Vagina (tissue), 2 donors: ENCODE measurements around the gene ARMH4.

Experiments used
- CTCF ChIP-seq, 3 experiments: fragments of 450-650 bp in 2 of 3; fragments of 200-600 bp in 1 of 3; sonication (generic) in 1 of 3; IDR thresholded peaks; one replicate each; pipeline ENCODE4 v1.5.1; 2017 to 2019; ENCODE audit warnings: antibody characterized with exemption in 3 of 3, mild to moderate bottlenecking in 2 of 3, moderate library complexity in 2 of 3
- POLR2A ChIP-seq, 2 donors: fragments of 450-650 bp; IDR thresholded peaks; one replicate each; pipeline ENCODE4 v1.6.1; 2017; ENCODE audit warnings: antibody characterized with exemption in 2 of 2, mild to moderate bottlenecking in 2 of 2, moderate library complexity in 2 of 2
- POLR2AphosphoS5 ChIP-seq, 2 donors: sonication (generic); formaldehyde crosslinking; IDR thresholded peaks; one replicate each; pipeline ENCODE4 v1.9.0; 2017; ENCODE audit warnings: antibody characterized with exemption in 2 of 2, mild to moderate bottlenecking in 2 of 2, low read depth in 1 of 2; ENCODE audit not compliant: insufficient read depth in 1 of 2

DNA sequence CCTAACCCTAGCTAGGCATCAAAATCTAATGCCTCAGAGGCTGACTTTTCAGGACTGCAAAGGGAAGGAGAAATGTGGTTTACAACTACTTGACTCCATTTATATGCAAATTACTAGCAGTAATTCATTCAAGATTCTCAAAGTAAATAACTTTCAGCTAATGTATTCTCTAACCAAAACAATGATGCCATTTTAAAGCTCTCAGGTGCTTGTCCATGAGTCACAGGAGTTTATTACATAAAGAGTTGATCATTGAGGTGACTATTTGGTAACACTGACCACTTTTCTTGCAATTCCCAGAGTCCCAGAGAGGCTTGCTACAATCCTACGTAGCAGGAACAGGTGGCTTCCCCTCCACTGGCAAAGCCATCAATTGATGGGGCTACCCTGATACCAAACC is 177.1 kb downstream of the ARMH4 start:
- TF ChIP-seq POLR2A (IDR thresholded peaks at IDR 0.05) (no peak), CTCF (IDR thresholded peaks at IDR 0.05) (no peak), POLR2AphosphoS5 (IDR thresholded peaks at IDR 0.05; ENCODE audit: insufficient read depth in 1 of 2, low read depth in 1 of 2) (no peak)
